Mammary epithelial cell (primary cell): ENCODE measurements around the gene ZMIZ1.

Source experiments
- CTCF ChIP-seq, 2 donors: IDR thresholded peaks in 1 of 2; conservative IDR thresholded peaks in 1 of 2; 2 replicates each; pipeline ENCODE4 v1.5.1; 2011 to 2012; ENCODE audit warnings: inconsistent platforms in 2 of 2, low read length in 2 of 2, mild to moderate bottlenecking in 2 of 2, control low read depth in 1 of 2, low read depth in 1 of 2; ENCODE audit not compliant: insufficient read depth in 1 of 2; ENCODE audit errors: extremely low read depth in 1 of 2
- EZH2 ChIP-seq: IDR thresholded peaks from 2 replicates; pipeline ENCODE4 v1.6.1; 2012; ENCODE audit warnings: low read length, inconsistent platforms, borderline replicate concordance

DNA sequence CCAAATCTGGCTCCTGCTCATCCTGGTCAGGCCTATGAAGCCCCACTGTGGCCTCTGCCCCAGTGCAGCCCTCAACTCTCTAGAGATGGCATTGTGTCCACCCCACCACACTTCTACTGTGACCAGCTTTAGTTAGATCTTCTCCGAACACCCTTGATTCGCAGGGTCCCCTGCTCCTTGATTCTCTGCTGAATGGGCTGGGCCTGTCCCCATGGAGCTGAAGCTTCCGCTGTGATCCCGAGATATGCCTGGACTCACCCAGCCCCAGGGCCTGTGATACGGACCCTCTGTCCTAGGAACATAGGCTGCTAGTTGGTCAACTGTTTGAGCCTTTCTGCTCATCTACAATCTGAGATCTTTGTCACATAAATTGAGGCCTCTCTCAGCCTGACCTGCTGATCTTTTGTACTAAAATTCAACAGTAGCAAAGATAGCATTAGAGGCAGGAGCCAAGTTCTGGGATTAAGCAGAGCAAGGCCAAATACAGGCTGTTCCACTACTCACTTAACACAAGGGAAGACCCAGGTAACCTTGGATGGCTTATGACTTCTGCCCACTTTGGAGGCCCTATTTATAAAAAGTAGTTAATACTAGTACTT is 272.0 kb downstream of the ZMIZ1 start:
- TF ChIP-seq CTCF (conservative IDR thresholded peaks at IDR 0.05 in 1 of 2, IDR thresholded peaks at IDR 0.05 in 1 of 2; ENCODE audit: extremely low read depth in 1 of 2, insufficient read depth in 1 of 2, low read depth in 1 of 2, low read length in 2 of 2) (no peak), EZH2 (no peak)
